GM12878 (cell line): ENCODE results near the gene SLC35F6.

Experiments
- ATF3 ChIP-seq: IDR thresholded peaks from 2 replicates; pipeline ENCODE4 v1.6.1; 2011; ENCODE audit warnings: low read depth, mild to moderate bottlenecking, low read length, moderate library complexity, borderline replicate concordance; ENCODE audit errors: extremely low read depth
- BCLAF1 ChIP-seq: fragments of 450-650 bp; IDR thresholded peaks from 2 replicates; pipeline ENCODE4 v1.6.1; 2017; ENCODE audit warnings: antibody characterized with exemption, mild to moderate bottlenecking, moderate library complexity
- CBX3 ChIP-seq: fragments of 200-600 bp; sonication (generic); IDR thresholded peaks from 2 replicates; pipeline ENCODE4 v1.6.1; 2016; ENCODE audit warnings: low read depth, borderline replicate concordance
- CTCF ChIP-seq, 3 experiments: IDR thresholded peaks in 2 of 3; conservative IDR thresholded peaks in 1 of 3; 2 replicates each; pipeline ENCODE4 v1.5.1; 2011; ENCODE audit warnings: low read depth in 3 of 3, low read length in 3 of 3, mild to moderate bottlenecking in 3 of 3, control low read depth in 2 of 3, moderate library complexity in 2 of 3, inconsistent platforms in 1 of 3, mixed read lengths in 1 of 3; ENCODE audit not compliant: control insufficient read depth in 2 of 3, insufficient read depth in 1 of 3; ENCODE audit errors: extremely low read depth in 1 of 3
- MXI1 ChIP-seq: fragments of 150-350 bp; IDR thresholded peaks from 2 replicates; pipeline ENCODE4 v1.6.1; 2011; ENCODE audit warnings: low read depth, mild to moderate bottlenecking, inconsistent platforms, low read length, improper control_type of control experiment
- NRF1 ChIP-seq: conservative IDR thresholded peaks from 2 replicates; pipeline ENCODE4 v1.6.1; 2011; ENCODE audit warnings: mild to moderate bottlenecking, low read depth, low read length, improper control_type of control experiment
- POLR2A ChIP-seq: IDR thresholded peaks from 2 replicates; pipeline ENCODE4 v1.6.1; 2011; ENCODE audit warnings: low read depth, mild to moderate bottlenecking, low read length
- POLR2AphosphoS5 ChIP-seq: IDR thresholded peaks from 2 replicates; pipeline ENCODE4 v1.6.1; 2011; ENCODE audit warnings: mild to moderate bottlenecking, low read length, inconsistent platforms
- POU2F2 ChIP-seq: IDR thresholded peaks from 3 replicates; pipeline ENCODE4 v1.6.1; 2011; ENCODE audit warnings: low read depth, mild to moderate bottlenecking, low read length, borderline replicate concordance
- RAD21 ChIP-seq: IDR thresholded peaks from 2 replicates; pipeline ENCODE4 v1.6.1; 2011; ENCODE audit warnings: mild to moderate bottlenecking, low read depth, low read length, moderate library complexity; ENCODE audit not compliant: insufficient read depth
- REST ChIP-seq: IDR thresholded peaks from 2 replicates; pipeline ENCODE4 v1.6.1; 2012; ENCODE audit warnings: mild to moderate bottlenecking, low read depth, low read length
- TAF1 ChIP-seq: IDR thresholded peaks from 2 replicates; pipeline ENCODE4 v1.6.1; 2011; ENCODE audit warnings: mild to moderate bottlenecking, low read depth, low read length, borderline replicate concordance

GRCh38 chr2:26793518-26793917 lies 29.4 kb downstream of the SLC35F6 start:
- no peak for TF ChIP-seq NRF1
- TF ChIP-seq CTCF (IDR thresholded peaks at IDR 0.05 in 2 of 3, conservative IDR thresholded peaks at IDR 0.05 in 1 of 3; ENCODE audit: control insufficient read depth in 2 of 3, extremely low read depth in 1 of 3, insufficient read depth in 1 of 3, low read depth in 3 of 3, low read length in 3 of 3): no peak
- TF ChIP-seq TAF1: no peak
- no peak for TF ChIP-seq POLR2AphosphoS5
- no peak for TF ChIP-seq BCLAF1
- TF ChIP-seq REST: no peak
- TF ChIP-seq MXI1: no peak
- TF ChIP-seq POLR2A: no peak
- no peak for TF ChIP-seq CBX3
- no peak for TF ChIP-seq ATF3
- no peak for TF ChIP-seq POU2F2
- TF ChIP-seq RAD21: no peak
